Neural progenitor cell (in vitro differentiated cells): ENCODE data around the gene OR13C9. TPM values are rescaled to one million over a fixed set of nuclear protein-coding genes. Genes with fewer than 3 reads are reported as not detected.

ENCODE experiments used
- DNase-seq: peaks from one replicate; pipeline ENCODE4 v3.0.0-alpha.2; 2016; ENCODE audit warnings: low spot score
- H2AFZ ChIP-seq: fragments of 200-600 bp; sonication (generic); replicated peaks from 2 replicates; pipeline ENCODE4 v1.6.1; 2016; ENCODE audit warnings: antibody characterized with exemption
- H3F3A ChIP-seq: fragments of 200-600 bp; sonication (generic); 2 replicates; pipeline ENCODE4 v1.6.1; 2016; ENCODE audit warnings: antibody characterized with exemption, low read depth
- H3K27ac ChIP-seq: fragments of 200-600 bp; sonication (generic); 2 replicates; pipeline ENCODE4 v1.5.1; 2016; ENCODE audit warnings: mild to moderate bottlenecking
- H3K27me3 ChIP-seq: fragments of 200-600 bp; sonication (generic); 2 replicates; pipeline ENCODE4 v1.6.1; 2016; ENCODE audit warnings: mild to moderate bottlenecking, moderate library complexity
- H3K36me3 ChIP-seq: fragments of 200-600 bp; sonication (generic); 2 replicates; pipeline ENCODE4 v1.5.1; 2016
- H3K4me1 ChIP-seq: fragments of 200-600 bp; sonication (generic); 2 replicates; pipeline ENCODE4 v1.6.1; 2016; ENCODE audit warnings: mixed run types
- H3K4me2 ChIP-seq: fragments of 200-600 bp; sonication (generic); 2 replicates; pipeline ENCODE4 v1.6.1; 2016
- H3K4me3 ChIP-seq: fragments of 200-600 bp; sonication (generic); 2 replicates; pipeline ENCODE4 v1.5.1; 2016
- H3K79me2 ChIP-seq: fragments of 200-600 bp; sonication (generic); 2 replicates; pipeline ENCODE4 v1.6.1; 2016; ENCODE audit warnings: low read depth
- H3K9ac ChIP-seq: fragments of 200-600 bp; sonication (generic); 2 replicates; pipeline ENCODE4 v1.6.1; 2016
- H3K9me3 ChIP-seq: fragments of 200-600 bp; sonication (generic); 2 replicates; pipeline ENCODE4 v1.5.1; 2016; ENCODE audit warnings: low read depth
- H4K20me1 ChIP-seq: fragments of 200-600 bp; sonication (generic); 2 replicates; pipeline ENCODE4 v1.6.1; 2016; ENCODE audit warnings: low read depth
- H3K27ac Mint-ChIP-seq: 3 replicates; pipeline ENCODE4 v1.8.0; 2021; ENCODE audit warnings: mixed read lengths
- H3K27me3 Mint-ChIP-seq: 2 replicates; pipeline ENCODE4 v1.8.0; 2022; ENCODE audit warnings: low read depth, mild to moderate bottlenecking, inconsistent platforms, moderate library complexity, mixed read lengths; ENCODE audit not compliant: insufficient read depth
- H3K36me3 Mint-ChIP-seq: 3 replicates; pipeline ENCODE4 v1.8.0; 2021; ENCODE audit warnings: mixed read lengths
- H3K4me1 Mint-ChIP-seq: 3 replicates; pipeline ENCODE4 v1.8.0; 2021; ENCODE audit warnings: mixed read lengths
- H3K4me3 Mint-ChIP-seq: 3 replicates; pipeline ENCODE4 v1.8.0; 2021; ENCODE audit warnings: mild to moderate bottlenecking, moderate library complexity, mixed read lengths
- H3K9me3 Mint-ChIP-seq: 3 replicates; pipeline ENCODE4 v1.8.0; 2020; ENCODE audit warnings: mixed read lengths
- CTCF ChIP-seq: fragments of 200-600 bp; sonication (generic); IDR thresholded peaks from 2 replicates; pipeline ENCODE4 v1.5.1; 2017; ENCODE audit warnings: antibody characterized with exemption, mild to moderate bottlenecking
- EZH2 ChIP-seq: fragments of 200-600 bp; sonication (generic); IDR thresholded peaks from 2 replicates; pipeline ENCODE4 v1.6.1; 2017; ENCODE audit warnings: antibody characterized with exemption, mild to moderate bottlenecking, moderate library complexity
- EZH2phosphoT487 ChIP-seq: fragments of 200-600 bp; sonication (generic); IDR thresholded peaks from 2 replicates; pipeline ENCODE4 v1.6.1; 2017; ENCODE audit warnings: antibody characterized with exemption
- total RNA-seq: library from RNA; depleted of rRNA; stranded (reverse); fragments of >200 nt; gene quantifications from 2 replicates; pipeline ENCODE4 v1.2.3, GENCODE V29; 2015; ENCODE audit warnings: low replicate concordance

Gene OR13C9
- total RNA-seq, 1 donor from 2014 or later, result not detected

GRCh38 chr9:104568868-104569267 is 49.1 kb downstream of the OR13C9 start, which contains the start of gene OR13C8:
TSS of gene OR13C8 (plus strand) at chr9:104569168. CDS start at chr9:104569168, 0 bp downstream.
- peaks cover 13% of the 10 kb centered on the region for H3K9me3 Mint-ChIP-seq
- no peak within 1 kb of the TSS for H3K27ac Mint-ChIP-seq
- Histone ChIP-seq H3K36me3 (peaks cover 3% of the 10 kb centered on the region), H3K4me2 (no peak within 1 kb of the TSS), H4K20me1 (no peaks in the 10 kb centered on the region), H3K79me2 (no peaks in the 10 kb centered on the region), H3K9ac (no peak within 1 kb of the TSS), H3K4me1 (no peaks in the 10 kb centered on the region), H3K9me3 (peaks cover 5% of the 10 kb centered on the region), H3K4me3 (no peak within 1 kb of the TSS), H3K27ac (no peak within 1 kb of the TSS), H3K27me3 (no peaks in the 10 kb centered on the region), H3F3A (no peaks in the 10 kb centered on the region), H2AFZ (no peak within 1 kb of the TSS)
- DNase-seq, result no peak
- TF ChIP-seq EZH2 (no peak), CTCF (no peak), EZH2phosphoT487 (no peak)
- H3K4me3 Mint-ChIP-seq, result no peak within 1 kb of the TSS
- H3K27me3 Mint-ChIP-seq, result no peaks in the 10 kb centered on the region
- no peaks in the 10 kb centered on the region for H3K4me1 Mint-ChIP-seq
- H3K36me3 Mint-ChIP-seq, result no peaks in the 10 kb centered on the region

Other genes starting within 250 kb of the OR13C9 start
- gene OR13F1, start 113.9 kb downstream of the OR13C9 start, total RNA-seq, result not detected in 2 replicates
- not detected in 2 replicates for gene OR13C4, start 91.0 kb downstream of the OR13C9 start, total RNA-seq
- gene OR13C3, start 81.3 kb downstream of the OR13C9 start, total RNA-seq, result not detected in 2 replicates
- gene OR13C8, start 49.0 kb downstream of the OR13C9 start, total RNA-seq, result not detected in 2 replicates
- 0.25 TPM in 1 of 2 replicates, not detected in the other for gene OR13C5, start 18.8 kb downstream of the OR13C9 start, total RNA-seq
- not detected in 2 replicates for gene OR13C2, start 12.6 kb downstream of the OR13C9 start, total RNA-seq
- gene OR13D1, start 76.3 kb upstream of the OR13C9 start, total RNA-seq, result not detected in 2 replicates
- 31.9 and 55.3 TPM in 2 replicates for gene NIPSNAP3A, start 129.5 kb upstream of the OR13C9 start, total RNA-seq
- gene NIPSNAP3B, start 145.9 kb upstream of the OR13C9 start, total RNA-seq, result 1.3 and 2.1 TPM in 2 replicates